ENCODE data around the gene CEMP1.
"Not testable (repeated sequence)": the region's sequence is repeated elsewhere in the genome, so short reads cannot be mapped to it uniquely, and the experiment has no call there.

Gene CEMP1

GRCh38 chr16:2535625-2536013, 4.4 kb upstream of the CEMP1 start:
- FAIRE-seq, result no peak

GRCh38 chr16:2534335-2534734, 3.1 kb upstream of the CEMP1 start:
- not testable (repeated sequence) for FAIRE-seq

DNA sequence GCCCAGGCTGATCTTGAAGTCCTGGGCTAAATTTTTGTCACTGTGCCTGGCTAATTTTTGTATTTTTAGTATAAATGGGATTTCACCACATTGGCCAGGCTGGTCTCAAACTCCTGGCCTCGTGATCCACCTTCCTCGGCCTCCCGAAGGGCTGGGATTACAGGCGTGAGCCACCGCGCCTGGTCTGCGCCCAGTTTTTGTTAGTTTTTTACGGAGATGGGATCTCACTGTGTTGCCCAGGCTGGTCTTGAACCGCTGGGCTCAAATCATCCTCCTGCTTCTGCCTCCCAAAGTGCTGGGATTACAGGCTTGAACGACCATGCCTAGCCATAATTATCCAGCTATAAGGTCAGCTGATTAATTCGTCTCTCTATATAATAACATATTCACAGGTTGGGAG, 2.7 kb upstream of the CEMP1 start:
- no peak for FAIRE-seq

DNA sequence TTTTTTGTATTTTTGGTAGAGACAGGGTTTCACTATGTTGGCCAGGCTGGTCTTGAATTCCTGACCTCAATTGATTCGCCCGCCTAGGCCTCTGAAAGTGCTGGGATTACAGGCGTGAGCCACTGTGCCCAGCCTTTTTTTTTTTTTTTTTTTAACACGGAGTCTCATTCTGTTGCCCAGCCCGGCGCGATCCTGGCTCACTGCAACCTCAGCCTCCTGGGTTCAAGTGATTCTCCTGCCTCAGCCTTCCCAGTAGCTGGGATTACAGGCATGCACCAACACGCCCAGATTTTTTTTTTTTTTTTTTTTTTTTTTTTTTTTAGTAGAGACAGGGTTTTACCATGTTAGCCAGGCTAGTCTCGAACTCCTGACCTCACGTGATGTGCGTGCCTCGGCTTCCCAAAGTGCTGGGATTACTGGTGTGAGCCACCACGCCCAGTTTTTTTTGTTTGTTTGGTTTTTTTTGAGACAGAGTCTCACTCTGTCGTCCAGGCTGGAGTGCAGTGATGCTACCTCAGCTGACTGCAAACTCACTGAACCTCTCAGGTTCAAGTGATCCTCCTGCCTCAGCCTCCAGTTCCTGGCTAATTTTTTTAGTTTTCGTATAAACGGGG, 2.0 kb upstream of the CEMP1 start:
- not testable (repeated sequence) for FAIRE-seq

- no peak for FAIRE-seq
Observed at GRCh38 chr16:2532494-2533141, 1.4 kb upstream of the CEMP1 start.

- peak; percentile 89 for FAIRE-seq
Observed at GRCh38 chr16:2531696-2532493, 687 bp upstream of the CEMP1 start.

GRCh38 chr16:2530629-2531318, 434 bp downstream of the CEMP1 start:
- FAIRE-seq, result no peak

- no peak for FAIRE-seq
Observed at GRCh38 chr16:2529961-2530628, 1.1 kb downstream of the CEMP1 start.

- no peak for FAIRE-seq
Observed at GRCh38 chr16:2529061-2529931, 1.9 kb downstream of the CEMP1 start.

DNA sequence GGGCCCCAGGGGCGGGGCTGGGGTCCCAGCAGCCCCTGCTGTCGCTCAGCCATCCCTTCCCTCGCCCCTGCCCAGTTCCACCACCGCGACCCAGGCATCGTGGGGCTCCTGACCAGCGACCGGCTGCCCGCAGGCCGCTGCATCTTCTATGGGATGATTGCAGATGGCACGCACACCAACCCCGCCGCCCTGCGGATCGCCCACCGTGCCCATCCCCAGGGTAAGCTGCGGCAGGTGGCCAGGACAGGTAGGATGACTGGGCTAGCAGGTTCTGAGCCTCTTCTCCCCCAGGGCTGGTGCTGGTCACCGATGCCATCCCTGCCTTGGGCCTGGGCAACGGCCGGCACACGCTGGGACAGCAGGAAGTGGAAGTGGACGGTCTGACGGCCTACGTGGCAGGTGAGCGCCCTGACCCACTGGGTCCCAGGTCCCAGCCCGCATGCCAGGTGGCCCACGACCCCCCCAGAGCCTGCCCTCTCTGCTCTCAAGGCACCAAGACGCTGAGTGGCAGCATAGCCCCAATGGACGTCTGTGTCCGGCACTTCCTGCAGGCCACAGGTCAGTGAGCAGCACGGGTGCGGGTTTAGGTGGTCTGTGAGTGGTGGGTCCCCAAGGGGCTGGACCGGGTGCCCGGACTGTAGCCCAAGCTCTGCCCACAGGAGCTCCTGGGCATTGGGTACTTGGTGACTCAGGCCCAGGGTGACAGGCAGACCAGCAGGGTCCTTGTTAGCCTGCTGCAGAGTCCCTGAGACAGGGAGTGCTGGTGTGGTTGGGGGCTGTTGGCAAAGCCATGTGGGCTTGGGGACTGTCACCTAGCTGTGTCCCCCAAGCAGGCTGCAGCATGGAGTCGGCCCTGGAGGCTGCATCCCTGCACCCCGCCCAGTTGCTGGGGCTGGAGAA, 2.8 kb downstream of the CEMP1 start:
- FAIRE-seq, result no peak

DNA sequence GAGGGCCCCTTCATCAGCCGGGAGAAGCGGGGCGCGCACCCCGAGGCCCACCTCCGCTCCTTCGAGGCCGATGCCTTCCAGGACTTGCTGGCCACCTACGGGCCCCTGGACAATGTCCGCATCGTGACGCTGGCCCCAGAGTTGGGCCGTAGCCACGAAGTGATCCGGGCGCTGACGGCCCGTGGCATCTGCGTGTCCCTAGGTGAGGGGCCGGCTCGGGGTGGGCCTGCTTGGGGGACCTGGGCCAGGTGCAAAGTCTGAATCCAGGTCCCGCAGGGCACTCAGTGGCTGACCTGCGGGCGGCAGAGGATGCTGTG, 3.5 kb downstream of the CEMP1 start:
- FAIRE-seq, result no peak

GRCh38 chr16:2527071-2527783, 4.0 kb downstream of the CEMP1 start:
- FAIRE-seq, result no peak

GRCh38 chr16:2526135-2526534, 5.1 kb downstream of the CEMP1 start:
- no peak for FAIRE-seq

DNA sequence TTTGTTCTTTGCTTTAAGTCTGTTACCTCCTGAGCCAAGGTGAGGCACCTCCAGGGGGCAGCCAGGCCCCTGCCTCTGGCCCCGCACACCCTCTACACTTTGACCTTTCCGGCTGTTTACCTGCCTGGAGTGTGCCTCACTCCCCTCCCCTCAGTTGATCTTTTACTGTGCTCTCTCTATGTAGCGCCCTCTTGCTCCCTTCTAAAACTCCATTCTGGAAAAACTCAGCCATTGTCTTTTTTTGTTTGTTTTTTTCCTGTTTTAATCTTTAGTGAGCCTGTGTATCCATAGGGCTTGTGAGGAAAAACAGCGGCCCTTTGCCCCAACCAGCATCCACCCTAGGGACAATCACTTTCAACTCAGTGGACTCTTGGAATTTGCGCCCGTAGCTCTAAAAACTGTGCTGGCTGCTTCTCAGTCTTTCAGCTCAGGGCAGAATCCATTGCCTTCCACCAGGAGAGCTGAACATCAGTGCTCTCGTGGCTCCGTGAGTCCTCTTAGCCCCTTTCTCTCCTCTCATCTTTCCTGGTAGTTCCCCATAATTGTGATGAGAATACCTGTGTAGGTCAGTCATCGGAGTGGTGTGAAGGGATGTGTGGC, 6.8 kb downstream of the CEMP1 start:
- no peak for FAIRE-seq

DNA sequence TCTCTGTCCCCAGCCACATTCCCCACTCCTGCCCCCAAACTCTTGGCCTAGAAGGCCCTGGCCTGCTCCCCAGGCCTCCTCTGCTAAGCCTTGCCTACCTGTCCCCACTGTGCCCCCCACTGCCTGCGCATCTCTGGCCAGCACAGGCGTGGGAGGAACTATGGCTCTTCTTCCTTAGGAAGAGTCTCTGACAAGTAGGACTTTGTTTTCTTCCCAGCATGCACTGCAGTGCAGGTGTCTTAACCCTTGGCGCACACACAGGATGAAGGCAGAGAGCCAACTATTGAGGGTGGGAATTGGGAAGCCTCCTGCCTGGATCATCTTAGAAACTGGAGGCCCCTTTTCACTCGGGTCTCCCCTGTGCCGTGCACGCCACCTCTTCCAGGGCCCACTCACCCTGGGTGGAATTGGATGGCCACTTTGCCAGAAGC, 7.4 kb downstream of the CEMP1 start:
- FAIRE-seq, result no peak

- no peak for FAIRE-seq
Observed at GRCh38 chr16:2520784-2521531, 10.2 kb downstream of the CEMP1 start.

DNA sequence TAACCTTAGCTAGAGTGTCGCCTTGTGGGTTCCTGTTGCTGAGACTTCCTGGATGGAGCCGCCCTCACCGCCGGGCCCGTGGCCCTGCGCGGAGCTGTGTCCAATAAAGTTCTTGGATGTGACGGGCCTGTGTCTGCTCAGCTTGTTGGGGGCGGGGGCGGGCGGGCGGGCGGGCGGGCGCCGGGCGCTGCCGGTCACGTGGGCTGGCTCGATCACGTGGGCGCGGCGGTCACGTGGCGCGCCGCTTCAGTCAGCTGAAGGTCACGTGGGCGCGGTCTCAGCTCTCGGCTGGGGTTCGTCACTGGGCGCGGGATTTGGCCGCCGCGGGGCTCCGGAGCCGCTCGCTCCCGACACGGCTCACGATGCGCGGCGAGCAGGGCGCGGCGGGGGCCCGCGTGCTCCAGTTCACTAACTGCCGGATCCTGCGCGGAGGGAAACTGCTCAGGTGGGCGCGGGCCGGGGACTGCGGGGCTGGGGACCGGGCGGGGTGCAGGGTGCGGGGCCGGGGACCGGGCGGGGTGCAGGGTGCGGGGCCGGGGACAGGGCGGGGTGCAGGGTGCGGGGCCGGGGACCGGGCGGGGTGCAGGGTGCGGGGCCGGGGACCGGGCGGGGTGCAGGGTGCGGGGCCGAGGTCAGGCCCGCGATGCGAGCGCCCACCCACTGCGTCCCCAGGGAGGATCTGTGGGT, 11.0 kb downstream of the CEMP1 start, which contains the start of gene AMDHD2:
Gene AMDHD2 (plus strand): TSS at position 275 of the 687 bp plus-strand sequence. CDS start 88 bp downstream, at position 363.
- no peak for FAIRE-seq

DNA sequence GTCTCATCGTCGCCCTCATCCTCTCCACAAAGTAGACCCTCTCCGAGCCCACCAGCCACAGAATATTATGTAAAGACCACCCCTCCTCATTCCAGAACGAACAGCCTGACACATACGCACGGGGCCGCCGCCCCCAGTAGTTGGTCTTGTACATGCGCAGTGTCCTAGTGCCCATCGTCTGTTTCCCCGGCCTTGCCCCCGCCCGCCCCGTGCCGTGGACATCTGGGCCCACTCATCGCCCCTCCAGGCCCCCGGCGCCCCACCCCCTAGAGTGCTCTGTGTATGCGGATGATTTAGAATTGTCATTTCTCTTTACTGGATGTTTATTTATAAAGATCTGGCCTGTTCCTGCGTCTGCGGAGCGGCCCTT, 11.5 kb downstream of the CEMP1 start:
- no peak for FAIRE-seq
